ENCODE measurements around the gene FAM9A.
"Not testable (repeated sequence)": the region's sequence is repeated elsewhere in the genome, so short reads cannot be mapped to it uniquely, and the experiment has no call there.

FAM9A gene

DNA sequence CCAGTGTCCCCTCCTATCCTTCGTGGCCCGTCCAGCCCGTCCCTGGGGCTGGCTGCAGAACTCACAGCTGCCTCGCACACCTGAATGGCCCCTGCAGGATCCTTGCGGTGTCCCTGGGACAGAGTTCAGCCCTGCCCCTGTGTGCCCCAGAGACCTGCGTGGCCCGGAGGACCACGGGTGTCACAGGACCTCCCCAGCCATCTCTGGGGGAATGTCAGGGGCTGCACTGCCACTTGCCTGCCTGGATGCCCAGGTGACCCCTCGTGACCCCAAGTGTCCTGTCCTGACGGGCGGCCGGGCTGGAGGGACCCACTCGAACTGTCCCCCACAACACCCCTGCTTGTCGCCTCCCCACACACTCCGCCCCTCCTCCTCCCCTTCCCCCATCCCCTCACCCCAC, 832 bp downstream of the FAM9A start:
- not testable (repeated sequence) for DNase-seq

- DNase-seq = not testable (repeated sequence)
Measured at GRCh38 chrX:8799281-8799680, 1.9 kb downstream of the FAM9A start.

GRCh38 chrX:8798702-8799101, 2.5 kb downstream of the FAM9A start:
- DNase-seq = not testable (repeated sequence)

DNA sequence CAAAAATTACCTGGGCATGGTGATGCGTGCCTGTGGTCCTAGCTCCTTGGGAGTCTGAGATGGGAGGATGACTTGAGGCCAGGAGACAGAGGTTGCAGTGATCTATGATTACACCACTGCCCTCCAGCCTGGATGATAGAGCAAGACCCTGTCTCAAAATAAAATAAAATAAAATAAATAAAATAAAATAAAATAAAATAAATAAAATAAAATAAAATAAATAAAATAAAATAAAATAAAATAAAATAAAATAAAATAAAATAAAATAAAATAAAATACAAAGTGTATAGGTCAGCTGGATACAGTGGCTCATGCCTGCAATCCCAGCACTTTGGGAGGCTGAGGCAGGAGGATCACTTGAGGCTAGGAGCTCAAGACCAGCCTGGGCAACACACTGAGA, 14.1 kb downstream of the FAM9A start:
- not testable (repeated sequence) for DNase-seq

DNA sequence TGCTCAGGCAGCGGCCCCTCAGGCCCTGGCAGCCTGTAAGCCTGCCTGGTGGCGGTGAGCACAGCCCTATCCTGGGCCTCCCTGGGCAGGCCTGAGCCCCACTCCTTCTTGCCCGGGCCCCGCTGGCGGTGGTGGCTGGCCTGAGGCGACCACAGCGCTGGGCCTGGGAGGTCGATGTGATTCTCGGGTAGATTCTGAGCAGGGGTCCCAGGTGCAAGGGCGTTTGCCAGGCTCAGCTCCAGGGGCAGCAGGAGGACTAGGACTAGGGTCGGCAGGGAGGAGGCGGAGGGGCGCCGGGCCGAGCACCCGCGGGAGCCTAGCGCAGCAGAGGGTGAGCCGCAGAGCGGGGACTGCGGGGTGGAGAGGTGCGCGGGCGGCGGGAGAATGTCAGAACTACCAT, 17.0 kb downstream of the FAM9A start:
- DNase-seq = no peak

GRCh38 chrX:8783714-8784098, 17.5 kb downstream of the FAM9A start:
- DNase-seq = no peak

- no peak for DNase-seq
Measured at GRCh38 chrX:8783097-8783713, 18.0 kb downstream of the FAM9A start.

- no peak for DNase-seq
Measured at GRCh38 chrX:8782595-8782994, 18.6 kb downstream of the FAM9A start.

DNA sequence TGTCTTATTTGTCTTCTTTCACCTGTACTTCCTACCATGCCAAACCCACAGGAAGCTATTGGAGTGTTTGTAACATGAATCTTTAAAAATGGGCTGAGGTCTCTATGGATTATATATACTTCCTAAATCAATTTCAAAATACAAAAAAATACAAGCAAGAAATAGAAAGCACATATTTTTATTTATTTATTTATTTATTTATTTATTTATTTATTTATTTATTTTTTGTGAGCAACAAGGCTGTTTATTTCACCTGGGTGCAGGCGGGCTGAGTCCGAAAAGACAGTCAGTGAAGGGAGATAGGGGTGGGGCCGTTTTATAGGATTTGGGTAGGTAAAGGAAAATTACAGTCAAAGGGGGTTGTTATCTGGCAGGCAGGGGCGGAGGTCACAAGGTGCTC, 19.3 kb downstream of the FAM9A start:
- not testable (repeated sequence) for DNase-seq

GRCh38 chrX:8773117-8773516, 28.1 kb downstream of the FAM9A start:
- no peak for DNase-seq

DNA sequence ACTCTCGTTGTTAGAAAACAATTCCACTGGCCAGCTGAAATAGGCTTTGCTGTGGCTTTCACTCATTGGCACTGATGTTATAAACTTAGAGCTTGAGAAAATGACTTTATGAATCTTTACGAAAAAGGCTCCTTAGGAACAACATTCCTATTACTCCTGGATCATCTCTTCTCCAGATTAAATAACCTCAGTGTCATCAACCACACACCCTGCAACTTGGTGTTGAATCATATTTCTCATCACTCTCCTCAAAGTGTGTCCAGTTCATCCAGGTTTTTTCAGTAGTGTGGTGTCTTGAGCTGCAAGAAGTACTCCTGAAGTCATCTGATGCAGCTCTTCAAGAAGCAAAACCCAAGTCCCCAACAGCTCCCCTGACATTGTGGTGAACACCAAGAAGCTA, 41.2 kb downstream of the FAM9A start:
- no peak for DNase-seq

DNA sequence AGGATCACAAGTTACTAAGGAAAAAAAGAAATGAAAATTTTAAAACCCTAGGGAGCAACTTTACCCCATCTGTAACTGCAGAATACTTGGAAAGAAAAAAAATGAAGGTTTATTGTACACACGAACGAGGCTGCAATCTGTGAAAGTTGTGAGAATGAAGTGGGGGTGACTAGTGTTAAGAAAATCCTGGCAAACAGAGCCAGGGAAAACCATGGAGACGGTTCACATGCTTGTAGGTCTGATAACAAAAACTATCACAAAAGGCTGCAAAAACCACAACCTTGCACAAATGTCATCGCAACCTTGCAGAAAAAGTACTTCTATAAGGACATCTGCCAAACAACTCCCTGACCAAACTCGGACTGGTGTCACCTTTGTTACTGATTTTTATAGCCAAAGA, 42.5 kb downstream of the FAM9A start:
- DNase-seq = not testable (repeated sequence)

GRCh38 chrX:8757609-8758389, 43.4 kb downstream of the FAM9A start:
- not testable (repeated sequence) for DNase-seq

GRCh38 chrX:8755813-8756212, 45.4 kb downstream of the FAM9A start:
- no peak for DNase-seq

- DNase-seq = no peak
Measured at GRCh38 chrX:8755116-8755515, 46.1 kb downstream of the FAM9A start.

- no peak for DNase-seq
Measured at GRCh38 chrX:8749697-8750096, 51.5 kb downstream of the FAM9A start.

- DNase-seq = peak in 1 of 2 experiments; percentile 4
Measured at GRCh38 chrX:8748855-8749254, 52.3 kb downstream of the FAM9A start.

DNA sequence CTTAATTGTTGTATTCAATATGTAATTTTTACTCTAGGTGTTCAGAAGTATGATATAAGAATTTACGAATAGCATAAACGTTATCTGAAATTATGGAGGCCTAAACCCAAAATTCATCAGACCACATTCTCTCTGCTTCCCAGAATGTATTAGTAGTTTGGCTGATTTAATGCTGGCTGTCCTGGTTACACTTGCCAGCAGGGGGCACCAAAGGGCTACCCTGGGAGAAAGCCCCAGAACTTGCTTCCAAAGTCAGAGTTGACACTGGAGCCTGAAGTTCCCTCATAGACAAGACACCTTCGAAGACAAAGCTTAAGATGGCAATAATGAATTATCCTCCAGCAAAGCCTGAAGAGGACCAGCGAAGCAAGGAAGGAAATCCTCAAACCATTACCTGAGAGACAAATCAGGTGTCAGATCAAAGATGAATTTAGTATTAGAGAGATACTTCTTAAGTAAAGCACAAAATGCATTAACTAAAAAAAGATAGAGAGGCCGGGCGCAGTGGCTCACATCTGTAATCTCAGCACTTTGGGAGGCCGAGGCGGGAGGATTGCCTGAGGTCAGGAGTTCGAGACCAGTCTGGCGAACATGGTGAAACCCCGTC, 58.0 kb downstream of the FAM9A start:
- DNase-seq = peak in 1 of 2 experiments; percentile 3

GRCh38 chrX:8741981-8742380, 59.2 kb downstream of the FAM9A start:
- no peak for DNase-seq

Data from NCI-H1930 (cell line).